GM12878 (cell line): ENCODE data around the gene MARS1.

Experiments used
- CBX3 ChIP-seq: fragments of 200-600 bp; sonication (generic); IDR thresholded peaks from 2 replicates; pipeline ENCODE4 v1.6.1; 2016; ENCODE audit warnings: low read depth, borderline replicate concordance
- CTCF ChIP-seq, 3 experiments: IDR thresholded peaks in 2 of 3; conservative IDR thresholded peaks in 1 of 3; 2 replicates each; pipeline ENCODE4 v1.5.1; 2011; ENCODE audit warnings: low read depth in 3 of 3, low read length in 3 of 3, mild to moderate bottlenecking in 3 of 3, control low read depth in 2 of 3, moderate library complexity in 2 of 3, inconsistent platforms in 1 of 3, mixed read lengths in 1 of 3; ENCODE audit not compliant: control insufficient read depth in 2 of 3, insufficient read depth in 1 of 3; ENCODE audit errors: extremely low read depth in 1 of 3
- HDAC2 ChIP-seq: fragments of 200-600 bp; sonication (generic); IDR thresholded peaks from 2 replicates; pipeline ENCODE4 v1.6.1; 2017
- TCF3 ChIP-seq: IDR thresholded peaks from 2 replicates; pipeline ENCODE4 v1.6.1; 2012; ENCODE audit warnings: low read depth, mild to moderate bottlenecking, low read length, borderline replicate concordance; ENCODE audit not compliant: insufficient read depth

- no peak for TF ChIP-seq CBX3
- no peak for TF ChIP-seq HDAC2
- no peak for TF ChIP-seq CTCF (IDR thresholded peaks at IDR 0.05 in 2 of 3, conservative IDR thresholded peaks at IDR 0.05 in 1 of 3; ENCODE audit: control insufficient read depth in 2 of 3, extremely low read depth in 1 of 3, insufficient read depth in 1 of 3, low read depth in 3 of 3, low read length in 3 of 3)
- no peak for TF ChIP-seq TCF3
Measured at GRCh38 chr12:57533108-57533507, 45.2 kb downstream of the MARS1 start.
